Right ventricle myocardium superior (tissue), 1 donor: ENCODE data around the gene BTG1. TPM values are rescaled to one million over a fixed set of nuclear protein-coding genes. Genes with fewer than 3 reads are reported as not detected.

Experiments
- ATAC-seq: fragments of 200-7000 bp; cut with Tn5 transposase; one replicate; pipeline ENCODE4 v1.9.1; 2020; ENCODE audit warnings: mild to moderate bottlenecking; ENCODE audit not compliant: poor library complexity
- DNase-seq: peaks from one replicate; pipeline ENCODE4 v3.0.0-alpha.2; 2020
- intact Hi-C: fragments of 100-400 bp; cut with DNase I; formaldehyde crosslinking; loops from one replicate; pipeline ENCODE4 v1.11.2; 2022
- long read RNA-seq: library from polyadenylated mRNA; unstranded; transcript quantifications from one replicate; pipeline ENCODE4 v2.0.0, GENCODE V29; 2021
- total RNA-seq: library from RNA; stranded (reverse); fragmentation: NEBNext Ultra II Directional; extraction: Animal tissue kit (Norgen Biotek cat#: 25700); gene quantifications from one replicate; pipeline ENCODE4 v1.2.1, GENCODE V29; 2021
- donor health status: DM: no; HTN: yes; CAD: no; lungs with severe emphysema.

BTG1 gene
- total RNA-seq = 74.1 TPM
- long read RNA-seq, full-length matches to known transcripts = 293 of 296 reads
- long read RNA-seq, partial matches to known transcripts = 0 of 296 reads
- long read RNA-seq, other reads (novel, unspliced or antisense) = 3 of 296 reads

GRCh38 chr12:92145731-92146496 is at the start of gene BTG1:
BTG1 (minus strand) TSS chr12:92145846; CDS start chr12:92145535, 311 bp downstream.
- DNase-seq = peak; percentile 98
- peak; percentile 90 for ATAC-seq
- intact Hi-C loops = loop anchor here (5.0 to 10.0 kb wide), 3 partner anchors 96 to 761 kb away; no protein-coding TSS in a partner anchor

- ATAC-seq (no peak), DNase-seq (no peak)
- intact Hi-C loops = no loop called here
Observed at GRCh38 chr12:92194561-92194960, 48.9 kb upstream of the BTG1 start.

- intact Hi-C loops = no loop called here
- DNase-seq = no peak
- no peak for ATAC-seq
Observed at GRCh38 chr12:92193846-92194245, 48.2 kb upstream of the BTG1 start.

- intact Hi-C loops = no loop called here
- ATAC-seq = no peak
- DNase-seq = no peak
Observed at GRCh38 chr12:92193063-92193462, 47.4 kb upstream of the BTG1 start.

GRCh38 chr12:92192360-92192759 is 46.7 kb upstream of the BTG1 start:
- intact Hi-C loops = no loop called here
- DNase-seq (no peak), ATAC-seq (no peak)

GRCh38 chr12:92191061-92191460 is 45.4 kb upstream of the BTG1 start:
- DNase-seq = no peak
- ATAC-seq = no peak
- intact Hi-C loops = no loop called here

- intact Hi-C loops = no loop called here
- no peak for DNase-seq
- ATAC-seq = no peak
Observed at GRCh38 chr12:92188517-92189188, 43.0 kb upstream of the BTG1 start.

- DNase-seq (no peak), ATAC-seq (no peak)
- intact Hi-C loops = no loop called here
Observed at GRCh38 chr12:92186038-92186470, 40.4 kb upstream of the BTG1 start.

- ATAC-seq (no peak), DNase-seq (no peak)
- intact Hi-C loops = no loop called here
Observed at GRCh38 chr12:92185052-92185451, 39.4 kb upstream of the BTG1 start.

- ATAC-seq = no peak
- intact Hi-C loops = no loop called here
- DNase-seq = no peak
Observed at GRCh38 chr12:92183575-92183974, 37.9 kb upstream of the BTG1 start.

GRCh38 chr12:92178340-92178739 is 32.7 kb upstream of the BTG1 start:
- ATAC-seq (no peak), DNase-seq (no peak)
- intact Hi-C loops = no loop called here

GRCh38 chr12:92176646-92177045 is 31.0 kb upstream of the BTG1 start:
- DNase-seq = no peak
- intact Hi-C loops = no loop called here
- no peak for ATAC-seq

GRCh38 chr12:92175961-92176360 is 30.3 kb upstream of the BTG1 start:
- ATAC-seq (no peak), DNase-seq (no peak)
- intact Hi-C loops = no loop called here

GRCh38 chr12:92170050-92170449 is 24.4 kb upstream of the BTG1 start:
- intact Hi-C loops = no loop called here
- DNase-seq (no peak), ATAC-seq (no peak)

GRCh38 chr12:92167075-92167474 is 21.4 kb upstream of the BTG1 start:
- DNase-seq = no peak
- no peak for ATAC-seq
- intact Hi-C loops = no loop called here

GRCh38 chr12:92164712-92165111 is 19.1 kb upstream of the BTG1 start:
- ATAC-seq = no peak
- intact Hi-C loops = no loop called here
- DNase-seq = no peak

- ATAC-seq = no peak
- intact Hi-C loops = no loop called here
Observed at GRCh38 chr12:92162079-92162478, 16.4 kb upstream of the BTG1 start.

GRCh38 chr12:92158796-92159439 is 13.3 kb upstream of the BTG1 start:
- DNase-seq = no peak
- intact Hi-C loops = loop anchor here (10.0 kb wide), 1 partner anchor 66 kb away; no protein-coding TSS in a partner anchor
- ATAC-seq = no peak

More at GRCh38 chr12:92162079-92162478, 16.4 kb upstream of the BTG1 start:
- DNase-seq = no peak

- intact Hi-C loops = loop anchor here (10.0 kb wide), 1 partner anchor 68 kb away; no protein-coding TSS in a partner anchor
Observed at GRCh38 chr12:92156704-92157395, 11.2 kb upstream of the BTG1 start.

More at GRCh38 chr12:92156704-92157395, 11.2 kb upstream of the BTG1 start:
- no peak for ATAC-seq
- no peak for DNase-seq
